ENCODE results near the gene NELL1. TPM values are rescaled to one million over a fixed set of nuclear protein-coding genes. Genes with fewer than 3 reads are reported as not detected.
A peak's percentile ranks its signal among the peaks of the same experiment; 100 is the strongest.

NELL1 gene
- total RNA-seq, 1 experiment from 2014 or later: not detected

DNA sequence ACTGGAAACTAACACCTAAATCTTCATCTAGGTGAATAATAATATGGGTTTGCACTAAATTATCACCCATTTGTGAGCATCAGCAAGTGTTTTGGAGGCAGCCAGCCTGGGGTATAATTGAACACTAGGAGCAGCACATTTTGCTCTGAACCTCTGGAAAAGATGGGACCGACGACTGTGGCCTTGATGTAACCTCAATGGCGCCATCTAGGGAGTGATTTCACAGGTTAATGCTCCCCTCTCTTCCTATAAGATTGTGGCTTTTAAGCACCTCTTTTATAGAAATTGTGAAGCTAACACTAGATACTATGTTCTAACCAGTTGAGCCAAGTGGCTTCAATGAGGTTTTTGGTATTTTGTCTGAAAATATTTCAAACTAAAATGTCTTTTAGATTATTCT is 203.7 kb downstream of the NELL1 start:
- intact Hi-C loops (cut with micrococcal nuclease; ENCODE audit: unreplicated experiment): no loop called here

DNA sequence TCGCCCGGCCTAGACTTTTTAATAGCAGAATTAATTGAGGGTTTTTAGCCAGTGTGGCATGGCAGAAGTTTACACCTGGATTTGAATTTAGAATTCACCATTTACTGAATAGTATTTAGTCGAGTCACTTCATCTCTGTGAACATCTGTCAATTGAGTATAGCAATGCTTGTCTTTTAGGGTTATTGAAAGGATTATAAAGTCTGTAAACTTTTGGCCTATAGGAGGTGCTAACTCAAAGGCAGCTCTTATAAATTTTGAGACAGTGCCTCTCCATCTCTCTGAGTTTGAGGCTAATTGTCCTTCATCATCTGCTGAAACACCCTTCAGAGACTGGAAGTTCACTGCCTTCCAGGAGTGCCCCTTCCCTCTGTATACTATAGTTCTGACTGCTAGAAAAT is 205.0 kb downstream of the NELL1 start:
- in situ Hi-C loops (cut with HindIII; ENCODE audit: low pct_unique_long_range_greater_than_20kb, low sequenced_read_pairs) (no loop called here), intact Hi-C loops (cut with micrococcal nuclease; ENCODE audit: unreplicated experiment) (no loop called here)
- no peaks in the 10 kb centered on the region for H3K36me3 ChIP-seq (ENCODE audit: control insufficient read depth, insufficient read depth, low read length)
- BruUV-seq (replicated peaks): no TSS peak
- H3K4me3 ChIP-seq (ENCODE audit: low read depth in 2 of 2, low read length in 2 of 2): no peak overlapping the region
- TF ChIP-seq TCF7L2 (IDR thresholded peaks at IDR 0.05; ENCODE audit: low read depth, low read length) (no peak), POLR2AphosphoS5 (IDR thresholded peaks at IDR 0.05; ENCODE audit: low read depth, low read length) (no peak), SIN3A (IDR thresholded peaks at IDR 0.05; ENCODE audit: borderline replicate concordance, insufficient read depth, low read depth, low read length) (no peak)
- TF ChIP-seq, protein P1, sequence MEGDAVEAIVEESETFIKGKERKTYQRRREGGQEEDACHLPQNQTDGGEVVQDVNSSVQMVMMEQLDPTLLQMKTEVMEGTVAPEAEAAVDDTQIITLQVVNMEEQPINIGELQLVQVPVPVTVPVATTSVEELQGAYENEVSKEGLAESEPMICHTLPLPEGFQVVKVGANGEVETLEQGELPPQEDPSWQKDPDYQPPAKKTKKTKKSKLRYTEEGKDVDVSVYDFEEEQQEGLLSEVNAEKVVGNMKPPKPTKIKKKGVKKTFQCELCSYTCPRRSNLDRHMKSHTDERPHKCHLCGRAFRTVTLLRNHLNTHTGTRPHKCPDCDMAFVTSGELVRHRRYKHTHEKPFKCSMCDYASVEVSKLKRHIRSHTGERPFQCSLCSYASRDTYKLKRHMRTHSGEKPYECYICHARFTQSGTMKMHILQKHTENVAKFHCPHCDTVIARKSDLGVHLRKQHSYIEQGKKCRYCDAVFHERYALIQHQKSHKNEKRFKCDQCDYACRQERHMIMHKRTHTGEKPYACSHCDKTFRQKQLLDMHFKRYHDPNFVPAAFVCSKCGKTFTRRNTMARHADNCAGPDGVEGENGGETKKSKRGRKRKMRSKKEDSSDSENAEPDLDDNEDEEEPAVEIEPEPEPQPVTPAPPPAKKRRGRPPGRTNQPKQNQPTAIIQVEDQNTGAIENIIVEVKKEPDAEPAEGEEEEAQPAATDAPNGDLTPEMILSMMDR (IDR thresholded peaks at IDR 0.05): peak; percentile 14; the same call in 1 of the 2 replicates
- TF ChIP-seq, protein P2, sequence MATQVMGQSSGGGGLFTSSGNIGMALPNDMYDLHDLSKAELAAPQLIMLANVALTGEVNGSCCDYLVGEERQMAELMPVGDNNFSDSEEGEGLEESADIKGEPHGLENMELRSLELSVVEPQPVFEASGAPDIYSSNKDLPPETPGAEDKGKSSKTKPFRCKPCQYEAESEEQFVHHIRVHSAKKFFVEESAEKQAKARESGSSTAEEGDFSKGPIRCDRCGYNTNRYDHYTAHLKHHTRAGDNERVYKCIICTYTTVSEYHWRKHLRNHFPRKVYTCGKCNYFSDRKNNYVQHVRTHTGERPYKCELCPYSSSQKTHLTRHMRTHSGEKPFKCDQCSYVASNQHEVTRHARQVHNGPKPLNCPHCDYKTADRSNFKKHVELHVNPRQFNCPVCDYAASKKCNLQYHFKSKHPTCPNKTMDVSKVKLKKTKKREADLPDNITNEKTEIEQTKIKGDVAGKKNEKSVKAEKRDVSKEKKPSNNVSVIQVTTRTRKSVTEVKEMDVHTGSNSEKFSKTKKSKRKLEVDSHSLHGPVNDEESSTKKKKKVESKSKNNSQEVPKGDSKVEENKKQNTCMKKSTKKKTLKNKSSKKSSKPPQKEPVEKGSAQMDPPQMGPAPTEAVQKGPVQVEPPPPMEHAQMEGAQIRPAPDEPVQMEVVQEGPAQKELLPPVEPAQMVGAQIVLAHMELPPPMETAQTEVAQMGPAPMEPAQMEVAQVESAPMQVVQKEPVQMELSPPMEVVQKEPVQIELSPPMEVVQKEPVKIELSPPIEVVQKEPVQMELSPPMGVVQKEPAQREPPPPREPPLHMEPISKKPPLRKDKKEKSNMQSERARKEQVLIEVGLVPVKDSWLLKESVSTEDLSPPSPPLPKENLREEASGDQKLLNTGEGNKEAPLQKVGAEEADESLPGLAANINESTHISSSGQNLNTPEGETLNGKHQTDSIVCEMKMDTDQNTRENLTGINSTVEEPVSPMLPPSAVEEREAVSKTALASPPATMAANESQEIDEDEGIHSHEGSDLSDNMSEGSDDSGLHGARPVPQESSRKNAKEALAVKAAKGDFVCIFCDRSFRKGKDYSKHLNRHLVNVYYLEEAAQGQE (IDR thresholded peaks at IDR 0.05; ENCODE audit: insufficient read depth in 1 of 2, low read depth in 2 of 2, low read length in 1 of 2): no peak
- ATAC-seq: no peak
- H3K27ac ChIP-seq (ENCODE audit: low read length): no peak overlapping the region
- H3K4me1 ChIP-seq (ENCODE audit: control insufficient read depth, insufficient read depth, low read length): no peaks in the 10 kb centered on the region
- no peaks in the 10 kb centered on the region for H3K9me3 ChIP-seq (ENCODE audit: control insufficient read depth, insufficient read depth, low read depth, low read length)
- ChIA-PET CTCF (interaction anchor here (0.5 kb wide), 1 partner anchor 203 kb away, joined by 4 read pairs; no protein-coding TSS in a partner anchor), POLR2A (no interaction called here)
- no peak for DNase-seq (ENCODE audit: low read depth, low spot score)
- H3K27me3 ChIP-seq (ENCODE audit: control insufficient read depth, insufficient read depth, low read length): no peaks in the 10 kb centered on the region; the same call in 1 of the 2 replicates

More for the DNA sequence above, 203.7 kb downstream of the NELL1 start:
- in situ Hi-C loops (cut with HindIII; ENCODE audit: low pct_unique_long_range_greater_than_20kb, low sequenced_read_pairs): no loop called here
- no TSS peak for BruUV-seq (replicated peaks)
- CTCF ChIA-PET: no interaction called here
- H3K9me3 ChIP-seq (ENCODE audit: control insufficient read depth, insufficient read depth, low read depth, low read length): no peaks in the 10 kb centered on the region
- POLR2A ChIA-PET: no interaction called here
- H3K27me3 ChIP-seq (ENCODE audit: control insufficient read depth, insufficient read depth, low read length): no peaks in the 10 kb centered on the region; the same call in 1 of the 2 replicates
- TF ChIP-seq, protein P1 (IDR thresholded peaks at IDR 0.05): peak; percentile 56
- no peak for TF ChIP-seq POLR2AphosphoS5 (IDR thresholded peaks at IDR 0.05; ENCODE audit: low read depth, low read length)
- TF ChIP-seq SIN3A (IDR thresholded peaks at IDR 0.05; ENCODE audit: borderline replicate concordance, insufficient read depth, low read depth, low read length): no peak
- TF ChIP-seq TCF7L2 (IDR thresholded peaks at IDR 0.05; ENCODE audit: low read depth, low read length): no peak
- no peak overlapping the region for H3K27ac ChIP-seq (ENCODE audit: low read length)
- no peak overlapping the region for H3K4me3 ChIP-seq (ENCODE audit: low read depth in 2 of 2, low read length in 2 of 2)
- H3K4me1 ChIP-seq (ENCODE audit: control insufficient read depth, insufficient read depth, low read length): no peaks in the 10 kb centered on the region
- H3K36me3 ChIP-seq (ENCODE audit: control insufficient read depth, insufficient read depth, low read length): no peaks in the 10 kb centered on the region
- DNase-seq (ENCODE audit: low read depth, low spot score) (no peak), ATAC-seq (no peak; the same call in 1 of the 2 replicates)
